H9 (cell line): Measurements from ENCODE around the gene PGM1. TPM values are rescaled to one million over a fixed set of nuclear protein-coding genes. Genes with fewer than 3 reads are reported as not detected.

ENCODE experiments used
- DNase-seq: peaks from one replicate; pipeline ENCODE4 v3.0.0-alpha.2; 2017
- H2AFZ ChIP-seq: one replicate; pipeline ENCODE4 v1.6.1; 2013; ENCODE audit warnings: mild to moderate bottlenecking, low read length, control low read depth, moderate library complexity
- H2AK5ac ChIP-seq: 2 replicates; pipeline ENCODE4 v1.6.1; 2013; ENCODE audit warnings: low read length, control low read depth, mixed read lengths; ENCODE audit not compliant: insufficient read length
- H2BK120ac ChIP-seq: one replicate; pipeline ENCODE4 v1.6.1; 2013; ENCODE audit warnings: low read depth, mild to moderate bottlenecking, low read length, control low read depth, inconsistent platforms; ENCODE audit not compliant: poor library complexity, severe bottlenecking
- H2BK12ac ChIP-seq: 2 replicates; pipeline ENCODE4 v1.6.1; 2013; ENCODE audit warnings: low read length, control low read depth, mixed read lengths, low read depth; ENCODE audit not compliant: insufficient read length
- H2BK15ac ChIP-seq: 2 replicates; pipeline ENCODE4 v1.6.1; 2013; ENCODE audit warnings: low read depth, low read length, control low read depth
- H2BK20ac ChIP-seq: one replicate; pipeline ENCODE4 v1.6.1; 2013; ENCODE audit warnings: low read depth, mild to moderate bottlenecking, low read length, control low read depth, inconsistent platforms; ENCODE audit not compliant: poor library complexity, severe bottlenecking
- H2BK5ac ChIP-seq: 2 replicates; pipeline ENCODE4 v1.6.1; 2013; ENCODE audit warnings: low read length, control low read depth, mixed read lengths; ENCODE audit not compliant: insufficient read length
- H3K14ac ChIP-seq: 2 replicates; pipeline ENCODE4 v1.6.1; 2013; ENCODE audit warnings: low read length, control low read depth; ENCODE audit not compliant: insufficient read depth
- H3K18ac ChIP-seq: 2 replicates; pipeline ENCODE4 v1.6.1; 2013; ENCODE audit warnings: low read depth, mild to moderate bottlenecking, mixed read lengths, low read length, control low read depth; ENCODE audit not compliant: insufficient read length
- H3K23ac ChIP-seq: 2 replicates; pipeline ENCODE4 v1.6.1; 2013; ENCODE audit warnings: low read length, control low read depth, mixed read lengths, low read depth; ENCODE audit not compliant: insufficient read length
- H3K23me2 ChIP-seq: 2 replicates; pipeline ENCODE4 v1.6.1; 2013; ENCODE audit warnings: low read depth, mild to moderate bottlenecking, mixed read lengths, low read length, control low read depth; ENCODE audit not compliant: insufficient read length, poor library complexity, severe bottlenecking
- H3K27ac ChIP-seq: 2 replicates; pipeline ENCODE4 v1.5.1; 2013; ENCODE audit warnings: low read length, control low read depth, mixed read lengths, low read depth; ENCODE audit not compliant: insufficient read length
- H3K27me3 ChIP-seq: 2 replicates; pipeline ENCODE4 v1.6.1; 2013; ENCODE audit warnings: low read length, control low read depth, inconsistent platforms; ENCODE audit not compliant: insufficient read depth
- H3K4ac ChIP-seq: 2 replicates; pipeline ENCODE4 v1.6.1; 2013; ENCODE audit warnings: low read depth, mild to moderate bottlenecking, control low read depth, inconsistent platforms, low read length, moderate library complexity
- H3K4me1 ChIP-seq: 2 replicates; pipeline ENCODE4 v1.6.1; 2013; ENCODE audit warnings: low read length, control low read depth, inconsistent platforms; ENCODE audit not compliant: insufficient read depth
- H3K4me2 ChIP-seq: 2 replicates; pipeline ENCODE4 v1.6.1; 2013; ENCODE audit warnings: low read length, control low read depth, mixed read lengths; ENCODE audit not compliant: insufficient read length, insufficient read depth
- H3K56ac ChIP-seq: 2 replicates; pipeline ENCODE4 v1.6.1; 2013; ENCODE audit warnings: low read depth, mild to moderate bottlenecking, mixed read lengths, low read length, control low read depth; ENCODE audit not compliant: insufficient read length
- H3K79me1 ChIP-seq: 2 replicates; pipeline ENCODE4 v1.6.1; 2013; ENCODE audit warnings: low read depth, mild to moderate bottlenecking, moderate library complexity, low read length, control low read depth, inconsistent platforms; ENCODE audit not compliant: insufficient read depth, poor library complexity, severe bottlenecking
- H3K79me2 ChIP-seq: 2 replicates; pipeline ENCODE4 v1.6.1; 2013; ENCODE audit warnings: low read length, control low read depth, inconsistent platforms; ENCODE audit not compliant: insufficient read depth
- H3K9ac ChIP-seq: 2 replicates; pipeline ENCODE4 v1.6.1; 2013; ENCODE audit warnings: low read length, control low read depth, mixed read lengths; ENCODE audit not compliant: insufficient read length; ENCODE audit errors: extremely low read depth
- H3K9me3 ChIP-seq: one replicate; pipeline ENCODE4 v1.6.1; 2013; ENCODE audit warnings: low read depth, low read length, inconsistent platforms; ENCODE audit not compliant: control insufficient read depth
- H3T11ph ChIP-seq: one replicate; pipeline ENCODE4 v1.6.1; 2013; ENCODE audit warnings: mild to moderate bottlenecking, low read length, control low read depth, inconsistent platforms
- H4K20me1 ChIP-seq: one replicate; pipeline ENCODE4 v1.6.1; 2013; ENCODE audit not compliant: control insufficient read depth, insufficient read length, insufficient read depth
- H4K5ac ChIP-seq: 2 replicates; pipeline ENCODE4 v1.6.1; 2013; ENCODE audit warnings: low read depth, mild to moderate bottlenecking, mixed read lengths, low read length, control low read depth; ENCODE audit not compliant: insufficient read length
- H4K8ac ChIP-seq: replicated peaks from 2 replicates; pipeline ENCODE4 v1.6.1; 2013; ENCODE audit warnings: low read length, control low read depth, mixed read lengths, low read depth; ENCODE audit not compliant: insufficient read length
- H4K91ac ChIP-seq: 2 replicates; pipeline ENCODE4 v1.6.1; 2013; ENCODE audit warnings: low read depth, mild to moderate bottlenecking, moderate library complexity, mixed read lengths, low read length, control low read depth; ENCODE audit not compliant: insufficient read length
- H3K27ac Mint-ChIP-seq, 3 experiments: 2 replicates in 2 of 3; 3 replicates in 1 of 3; pipeline ENCODE4 v1.8.0; 2020 to 2021; ENCODE audit warnings: mixed read lengths in 3 of 3, mild to moderate bottlenecking in 1 of 3, moderate library complexity in 1 of 3
- H3K27me3 Mint-ChIP-seq: 2 replicates; pipeline ENCODE4 v1.8.0; 2021; ENCODE audit warnings: low read depth, mild to moderate bottlenecking, moderate library complexity, mixed read lengths
- H3K36me3 Mint-ChIP-seq, 3 experiments: 2 replicates in 2 of 3; 3 replicates in 1 of 3; pipeline ENCODE4 v1.8.0; 2020 to 2021; ENCODE audit warnings: low read depth in 3 of 3, mixed read lengths in 3 of 3; ENCODE audit not compliant: insufficient read depth in 1 of 3
- H3K4me1 Mint-ChIP-seq, 2 experiments: 2 replicates each; pipeline ENCODE4 v1.8.0; 2020; ENCODE audit warnings: mixed read lengths in 2 of 2
- H3K4me3 Mint-ChIP-seq, 2 experiments: 2 replicates in 1 of 2; 3 replicates in 1 of 2; pipeline ENCODE4 v1.8.0; 2020 to 2021; ENCODE audit warnings: mild to moderate bottlenecking in 2 of 2, mixed read lengths in 2 of 2, moderate library complexity in 1 of 2
- H3K9me3 Mint-ChIP-seq, 2 experiments: 2 replicates in 1 of 2; 3 replicates in 1 of 2; pipeline ENCODE4 v1.8.0; 2020; ENCODE audit warnings: mild to moderate bottlenecking in 2 of 2, mixed read lengths in 2 of 2, moderate library complexity in 1 of 2
- WGBS: extraction: QIAGEN DNeasy Blood & Tissue Kit; methylation state at CpG from one replicate; pipeline ENCODE4 v1.1.7; 2013; ENCODE audit warnings: missing lambda C conversion rate, low lambda C conversion rate, mixed read lengths; ENCODE audit not compliant: insufficient read length; ENCODE audit errors: extremely low coverage; 5-methylcytosine and 5-hydroxymethylcytosine counted together
- total RNA-seq: library from RNA; stranded (reverse); gene quantifications from 2 replicates; pipeline ENCODE4 v1.2.1, GENCODE V29; 2021
- TF ChIP-seq, protein P1 (sequence below): fragments of 200-600 bp; sonication (generic); conservative IDR thresholded peaks from 3 replicates; pipeline ENCODE4 v1.8.0; 2021; ENCODE audit warnings: antibody characterized with exemption, mild to moderate bottlenecking

Gene PGM1
- total RNA-seq, 1 experiment from 2014 or later, result 56.4 TPM

GRCh38 chr1:63557365-63557987, 35.7 kb upstream of the PGM1 start:
- H4K8ac ChIP-seq, result no peak overlapping the region
- H3K18ac ChIP-seq, result no peak overlapping the region
- no peak overlapping the region for H2BK5ac ChIP-seq
- no peak overlapping the region for H3K56ac ChIP-seq
- no peaks in the 10 kb centered on the region for H3K9me3 Mint-ChIP-seq
- no peak overlapping the region for H4K5ac ChIP-seq
- no peak overlapping the region for H3T11ph ChIP-seq
- no peak overlapping the region for H3K27ac ChIP-seq
- H2BK12ac ChIP-seq, result peak overlapping the region; percentile 83
- no peak overlapping the region for H2BK15ac ChIP-seq
- H2AFZ ChIP-seq, result peak overlapping the region; percentile 48
- no peaks in the 10 kb centered on the region for H3K79me1 ChIP-seq
- no peak overlapping the region for H4K91ac ChIP-seq
- no peaks in the 10 kb centered on the region for H3K4me1 ChIP-seq
- H2AK5ac ChIP-seq, result no peak overlapping the region
- no peaks in the 10 kb centered on the region for H3K27me3 ChIP-seq
- no peak overlapping the region for H3K4ac ChIP-seq
- no peaks in the 10 kb centered on the region for H3K79me2 ChIP-seq
- H4K20me1 ChIP-seq, result no peaks in the 10 kb centered on the region
- no peaks in the 10 kb centered on the region for H3K27me3 Mint-ChIP-seq
- H3K23me2 ChIP-seq, result no peaks in the 10 kb centered on the region
- no peak overlapping the region for H2BK120ac ChIP-seq
- peak; percentile 34 for DNase-seq
- H3K4me1 Mint-ChIP-seq, result peaks cover 4% of the 10 kb centered on the region in 2 experiments
- TF ChIP-seq, protein P1, sequence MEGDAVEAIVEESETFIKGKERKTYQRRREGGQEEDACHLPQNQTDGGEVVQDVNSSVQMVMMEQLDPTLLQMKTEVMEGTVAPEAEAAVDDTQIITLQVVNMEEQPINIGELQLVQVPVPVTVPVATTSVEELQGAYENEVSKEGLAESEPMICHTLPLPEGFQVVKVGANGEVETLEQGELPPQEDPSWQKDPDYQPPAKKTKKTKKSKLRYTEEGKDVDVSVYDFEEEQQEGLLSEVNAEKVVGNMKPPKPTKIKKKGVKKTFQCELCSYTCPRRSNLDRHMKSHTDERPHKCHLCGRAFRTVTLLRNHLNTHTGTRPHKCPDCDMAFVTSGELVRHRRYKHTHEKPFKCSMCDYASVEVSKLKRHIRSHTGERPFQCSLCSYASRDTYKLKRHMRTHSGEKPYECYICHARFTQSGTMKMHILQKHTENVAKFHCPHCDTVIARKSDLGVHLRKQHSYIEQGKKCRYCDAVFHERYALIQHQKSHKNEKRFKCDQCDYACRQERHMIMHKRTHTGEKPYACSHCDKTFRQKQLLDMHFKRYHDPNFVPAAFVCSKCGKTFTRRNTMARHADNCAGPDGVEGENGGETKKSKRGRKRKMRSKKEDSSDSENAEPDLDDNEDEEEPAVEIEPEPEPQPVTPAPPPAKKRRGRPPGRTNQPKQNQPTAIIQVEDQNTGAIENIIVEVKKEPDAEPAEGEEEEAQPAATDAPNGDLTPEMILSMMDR, result peak; percentile 86
- no peak overlapping the region for H3K27ac Mint-ChIP-seq
- no peak overlapping the region for H3K14ac ChIP-seq
- H3K23ac ChIP-seq, result no peak overlapping the region
- H3K9me3 ChIP-seq, result no peaks in the 10 kb centered on the region
- no peak overlapping the region for H3K4me2 ChIP-seq
- H3K9ac ChIP-seq, result no peak overlapping the region
- no CpG with 5 or more reads among the region's 6 CpGs for WGBS
- no peaks in the 10 kb centered on the region for H3K36me3 Mint-ChIP-seq
- no peak overlapping the region for H2BK20ac ChIP-seq
- H3K4me3 Mint-ChIP-seq, result no peak overlapping the region
